HG02938 (cell line): ENCODE results near the gene GSDMA.
"Not testable (repeated sequence)": the region's sequence is repeated elsewhere in the genome, so short reads cannot be mapped to it uniquely, and the experiment has no call there.

ENCODE experiments used
- ATAC-seq: cut with Tn5 transposase; IDR thresholded peaks from one replicate; pipeline ENCODE4 v1.9.1; 2021; ENCODE audit warnings: mild to moderate bottlenecking, moderate library complexity; ENCODE audit not compliant: unreplicated experiment

The GSDMA gene

GRCh38 chr17:39929646-39930407 lies 33.0 kb upstream of the GSDMA start:
- no peak for ATAC-seq

GRCh38 chr17:39933912-39934311 lies 28.9 kb upstream of the GSDMA start:
- ATAC-seq = no peak

DNA sequence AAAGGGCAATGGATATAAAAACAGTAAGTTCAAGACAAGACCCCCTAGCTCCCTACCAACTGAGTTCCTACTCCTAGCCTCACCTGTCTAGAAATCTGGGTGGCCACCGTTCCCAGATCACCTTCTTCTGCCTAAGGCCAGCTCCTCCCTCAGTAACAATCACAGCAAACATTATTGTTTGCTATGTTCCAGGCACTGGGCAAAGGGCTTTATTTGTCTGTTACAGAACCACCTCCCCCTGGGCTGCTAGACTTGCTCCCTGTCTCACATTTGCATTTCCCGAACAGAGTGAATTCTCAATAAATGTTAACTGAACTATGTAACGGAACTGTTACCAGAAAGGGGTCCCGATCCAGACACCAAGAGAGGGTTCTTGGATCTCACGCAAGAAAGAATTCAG lies 28.5 kb upstream of the GSDMA start:
- ATAC-seq = no peak

GRCh38 chr17:39935909-39936308 lies 26.9 kb upstream of the GSDMA start:
- ATAC-seq = no peak

GRCh38 chr17:39937447-39937846 lies 25.4 kb upstream of the GSDMA start:
- ATAC-seq = no peak

- ATAC-seq = no peak
Measured at GRCh38 chr17:39938140-39938869, 24.5 kb upstream of the GSDMA start.

- ATAC-seq = no peak
Measured at GRCh38 chr17:39939106-39939505, 23.7 kb upstream of the GSDMA start.

DNA sequence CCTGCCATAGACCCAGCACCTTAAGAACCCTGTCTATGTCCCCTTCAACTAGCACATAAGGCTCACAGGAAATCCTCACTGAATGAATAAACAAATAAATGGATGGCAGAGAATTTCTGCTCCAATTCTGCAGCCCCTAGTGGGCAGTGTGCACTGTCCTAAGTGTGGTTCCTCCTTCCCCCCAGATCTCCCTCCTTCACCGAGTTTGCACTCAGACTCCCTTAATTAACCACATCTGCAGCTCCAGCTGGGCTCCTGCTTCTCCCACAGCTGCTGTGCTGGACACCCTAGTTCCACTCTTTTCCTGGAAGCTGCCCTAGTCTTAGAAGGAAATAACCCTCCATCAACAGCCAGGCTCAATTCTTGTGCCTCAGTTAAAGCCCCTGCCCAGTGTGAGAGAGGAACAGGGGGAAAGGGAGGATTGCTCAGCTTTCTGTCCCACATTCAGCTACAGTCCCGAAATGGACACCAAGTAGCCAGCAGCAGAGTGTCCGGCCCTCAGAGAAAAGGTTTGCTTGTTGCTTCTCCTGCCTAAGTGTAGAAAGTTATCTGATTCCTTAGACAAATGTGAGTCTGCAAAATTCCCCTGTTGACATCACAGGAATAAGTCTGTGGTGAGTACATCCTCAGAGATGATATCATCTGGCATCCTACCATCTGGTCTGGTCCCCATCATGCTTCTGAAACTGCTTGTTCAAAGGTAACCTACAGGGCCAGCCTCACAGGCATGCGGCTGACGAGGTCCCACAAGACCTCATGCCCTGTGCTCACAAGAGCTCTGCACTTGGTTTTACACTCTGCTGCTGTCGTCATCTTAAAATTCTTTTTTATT lies 23.0 kb upstream of the GSDMA start:
- ATAC-seq = no peak

- ATAC-seq = no peak
Measured at GRCh38 chr17:39943702-39944392, 19.0 kb upstream of the GSDMA start.

DNA sequence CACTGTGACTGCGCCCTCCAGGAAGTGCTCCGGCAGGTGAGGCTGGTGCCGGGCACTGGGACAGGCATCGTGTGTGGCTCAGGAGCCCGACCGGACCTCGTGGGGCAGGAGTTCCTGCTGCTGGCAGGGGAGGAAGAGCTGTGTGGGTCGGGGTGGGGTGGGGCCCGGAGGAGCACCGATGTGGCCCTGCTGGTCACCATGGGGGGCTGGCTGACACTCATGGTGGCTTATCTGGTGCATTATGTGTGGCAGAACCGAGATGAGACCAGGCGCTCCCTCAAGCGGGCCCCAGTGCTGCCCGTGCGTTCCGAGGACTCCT lies 18.5 kb upstream of the GSDMA start:
- ATAC-seq = no peak

DNA sequence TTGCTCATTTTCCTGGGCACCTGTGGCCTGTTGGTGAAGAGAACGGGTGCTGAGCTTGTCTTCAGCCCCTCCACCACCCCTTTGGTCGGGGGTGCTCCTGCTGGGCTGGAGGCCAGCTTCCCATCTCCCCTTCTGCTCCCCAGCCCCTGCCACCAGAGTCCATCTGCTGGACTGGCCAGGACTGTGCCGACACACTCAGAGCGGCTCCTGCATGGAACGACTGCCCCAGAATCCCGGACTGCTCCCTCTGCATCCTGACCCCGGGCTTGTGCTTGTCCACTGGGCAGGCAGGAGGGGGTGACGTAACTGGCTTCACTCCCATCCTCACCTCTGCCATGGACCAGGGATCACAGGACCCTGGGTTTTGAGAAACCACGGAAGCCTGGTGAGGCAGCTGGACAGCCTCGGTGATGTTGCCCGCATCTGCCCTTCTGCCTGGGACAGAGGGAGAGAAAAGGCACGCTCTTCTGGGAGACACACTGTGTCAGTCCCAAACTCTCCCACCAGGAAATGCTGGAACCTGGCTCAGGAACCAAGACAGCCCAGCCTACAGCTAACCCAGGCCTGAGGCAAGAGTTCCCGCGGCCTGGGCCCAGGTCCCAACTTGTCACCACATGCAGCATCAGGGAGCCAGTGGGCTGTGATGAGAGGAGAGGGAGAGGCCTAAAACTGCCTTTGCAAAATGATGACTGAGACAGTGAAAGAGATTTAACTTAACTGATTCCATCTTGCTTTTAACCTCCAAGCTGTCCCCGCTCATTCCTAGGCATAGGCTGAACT lies 16.1 kb upstream of the GSDMA start:
- ATAC-seq = no peak

DNA sequence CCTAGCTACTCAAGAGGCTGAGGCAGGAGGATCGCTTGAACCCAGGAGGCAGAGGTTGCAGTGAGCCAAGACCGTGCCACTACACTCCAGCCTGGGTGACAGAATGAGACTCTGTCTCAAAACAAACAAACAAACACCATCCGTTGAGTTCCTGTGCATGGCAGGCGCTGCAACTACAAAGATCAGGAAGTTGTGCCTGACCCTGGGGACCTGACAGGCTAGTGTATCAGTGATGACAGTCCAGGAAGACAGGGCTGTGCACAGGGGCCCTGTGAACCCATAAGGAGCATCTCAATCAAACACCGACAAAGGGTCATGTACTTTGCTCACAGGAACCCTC lies 14.3 kb upstream of the GSDMA start:
- not testable (repeated sequence) for ATAC-seq

DNA sequence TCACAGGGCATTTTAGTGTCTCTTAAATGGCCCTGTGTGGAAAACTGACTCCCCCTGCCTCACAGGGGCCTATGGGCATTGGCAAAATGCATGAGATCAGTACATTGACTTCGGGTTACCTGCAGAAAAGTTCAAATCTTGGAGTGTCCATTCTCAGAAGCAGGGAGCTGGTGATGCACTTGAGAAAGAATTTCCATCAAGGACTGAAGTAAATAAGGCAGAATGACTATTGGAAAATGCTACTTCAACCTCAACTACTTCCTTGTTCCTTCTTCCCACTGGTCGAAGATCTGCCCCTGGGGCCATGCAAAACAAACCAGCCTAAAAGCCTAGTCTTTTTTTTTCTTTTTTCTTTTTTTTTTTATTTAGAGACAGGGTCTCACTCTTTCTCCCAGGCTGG lies 13.8 kb upstream of the GSDMA start:
- ATAC-seq = no peak

- ATAC-seq = no peak
Measured at GRCh38 chr17:39950871-39951348, 11.9 kb upstream of the GSDMA start.

GRCh38 chr17:39951924-39952679 lies 10.7 kb upstream of the GSDMA start:
- peak; percentile 4 for ATAC-seq

DNA sequence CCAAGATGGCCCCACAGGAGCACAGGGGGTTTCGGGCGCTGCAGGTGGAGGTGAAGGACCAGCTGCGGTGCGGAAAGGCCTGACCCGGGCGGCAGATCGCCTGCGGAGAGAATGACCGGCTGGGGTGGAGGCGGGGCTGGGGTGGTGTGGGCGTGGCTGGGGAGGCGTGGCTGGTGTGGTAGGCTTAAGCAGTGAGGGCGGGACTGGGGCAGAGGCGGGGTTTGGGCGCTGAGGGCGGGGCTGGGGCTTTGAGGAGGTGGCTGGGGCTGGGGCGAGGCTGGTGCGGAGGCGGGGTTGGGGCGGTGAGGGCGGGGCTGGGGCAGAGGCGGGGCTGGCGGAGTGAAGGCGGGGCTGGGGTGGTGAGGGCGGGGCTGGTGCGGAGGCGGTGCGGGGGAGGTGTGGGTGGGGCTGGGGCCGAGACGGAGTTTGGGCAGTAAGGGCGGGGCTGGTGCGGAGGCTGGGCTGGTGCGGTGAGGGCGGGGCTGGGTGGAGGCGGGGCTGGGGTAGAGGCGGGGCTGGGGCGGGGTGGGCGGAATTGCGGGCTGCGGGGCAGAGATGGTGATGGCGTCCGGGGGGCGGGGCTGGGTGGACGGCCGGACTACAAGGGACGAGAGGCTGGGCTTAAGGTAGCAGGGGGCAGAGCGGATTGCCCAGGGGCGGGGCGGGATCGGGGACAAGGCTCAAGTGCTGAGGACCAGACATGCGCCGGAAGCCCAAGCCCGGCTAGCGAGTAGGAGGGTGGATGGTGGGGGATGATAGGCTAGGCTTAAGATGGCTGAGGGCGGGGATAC lies 9.9 kb upstream of the GSDMA start:
- peak; percentile 79 for ATAC-seq

DNA sequence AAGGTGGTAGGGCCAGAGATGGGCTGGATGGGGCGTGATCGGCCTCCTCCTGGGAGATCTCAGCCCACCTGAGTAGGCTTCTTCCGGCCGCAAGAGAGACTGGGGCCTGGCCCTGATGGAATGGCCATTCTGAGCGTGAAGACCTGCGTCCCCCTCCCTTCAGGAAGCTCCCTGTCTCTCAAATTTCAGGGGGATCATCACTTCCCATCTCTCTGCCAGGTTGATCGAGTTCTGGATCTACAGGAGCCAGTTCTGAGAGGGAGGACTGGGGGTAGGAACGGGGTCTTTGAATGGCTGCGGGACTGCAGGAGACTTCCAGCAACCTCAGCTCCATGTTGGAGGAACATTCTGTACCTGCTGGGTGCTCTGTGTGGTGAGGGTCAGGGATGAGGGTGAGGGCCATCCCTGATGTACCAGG lies 9.3 kb upstream of the GSDMA start:
- ATAC-seq = no peak

GRCh38 chr17:39954876-39955275 lies 7.9 kb upstream of the GSDMA start:
- no peak for ATAC-seq

GRCh38 chr17:39955726-39956225 lies 7.0 kb upstream of the GSDMA start:
- ATAC-seq = no peak
